ENCODE measurements around the gene PPP2R2D.

Gene PPP2R2D

DNA sequence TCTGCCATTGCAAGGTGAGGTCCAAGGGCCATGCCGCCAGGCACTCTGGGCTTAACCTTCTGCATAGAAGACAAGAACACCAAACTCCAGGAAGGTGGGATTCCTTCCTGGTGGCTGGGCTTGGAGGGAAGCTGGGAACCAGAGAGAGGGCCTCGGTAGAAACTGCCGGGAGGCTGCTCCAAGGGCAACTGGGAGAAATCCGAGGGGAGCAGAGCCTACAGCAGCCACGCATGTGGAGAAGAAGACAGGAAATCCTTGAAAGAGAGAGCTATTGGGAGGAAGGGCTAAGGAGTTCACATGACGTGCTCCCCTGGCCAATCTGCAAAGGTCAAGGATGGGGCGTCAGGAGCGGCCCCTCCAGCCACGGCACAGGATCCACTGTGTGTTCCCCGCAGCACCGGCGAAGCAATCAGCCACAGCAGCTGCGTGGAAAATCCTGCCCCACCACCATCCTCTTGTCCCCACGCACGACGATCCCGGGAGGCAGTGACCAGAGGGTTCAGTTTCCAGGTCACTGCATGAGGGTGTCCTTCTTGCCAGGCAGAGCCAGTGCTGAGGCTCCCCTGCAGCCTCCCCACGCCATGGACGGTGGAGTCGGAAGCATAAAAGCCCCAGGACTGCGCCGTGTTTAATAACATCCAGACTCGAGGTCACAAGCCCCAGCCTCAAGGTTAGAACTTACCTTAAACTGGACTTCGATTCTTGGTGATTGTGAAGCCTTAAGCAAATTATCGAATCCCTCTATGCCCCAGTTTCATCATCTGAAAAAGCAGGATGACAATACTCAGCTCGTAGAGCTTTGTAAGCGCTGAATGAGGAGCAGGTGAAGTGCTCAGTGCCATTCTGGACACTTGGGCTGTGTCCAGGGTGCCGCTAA, 8.6 kb upstream of the PPP2R2D start:
- no peak for ATAC-seq
- TF ChIP-seq ISL1 (CRISPR knock-in tag; IDR thresholded peaks at IDR 0.05): no peak

DNA sequence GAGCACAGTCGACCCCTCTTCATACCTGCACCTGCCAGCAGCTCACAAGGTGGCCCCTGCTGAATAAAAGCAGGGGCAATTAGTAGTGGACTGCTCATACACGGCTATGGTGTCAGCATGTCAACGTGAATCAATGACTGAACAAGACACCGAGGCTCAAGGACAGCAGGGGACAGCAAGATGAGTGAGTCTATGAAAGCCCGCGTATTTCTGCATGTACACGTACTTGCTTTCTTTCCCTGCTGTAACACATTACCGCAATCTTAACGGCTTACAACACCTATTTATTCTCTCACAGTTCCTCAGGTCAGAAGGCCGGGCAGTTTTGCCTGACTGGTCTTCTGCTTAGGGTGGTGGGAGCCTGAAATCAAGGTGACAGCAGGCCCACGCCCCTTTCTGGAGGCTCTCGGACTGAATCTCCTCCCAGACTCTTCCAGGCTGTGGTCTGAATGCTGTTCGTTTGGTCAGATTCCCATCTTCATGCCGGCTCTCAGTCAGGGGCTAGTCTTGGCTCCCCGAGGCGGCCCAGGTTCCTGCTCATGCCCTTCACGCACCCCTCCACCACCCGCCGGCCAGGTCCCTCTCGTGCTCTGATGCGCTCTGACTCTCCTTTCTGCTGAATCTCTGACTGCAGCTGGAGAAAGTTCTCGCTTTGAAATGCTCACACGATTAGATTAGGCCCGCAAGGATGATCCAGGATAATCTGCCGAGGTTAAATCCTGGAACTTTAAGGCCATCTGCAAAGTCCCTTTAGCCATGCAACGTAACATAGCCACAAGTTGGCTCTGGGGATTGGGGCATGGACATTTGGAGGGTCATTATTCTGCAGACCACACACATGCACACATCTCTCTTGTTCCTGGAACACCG, 7.8 kb upstream of the PPP2R2D start:
- TF ChIP-seq ZNF8 (CRISPR knock-in tag; IDR thresholded peaks at IDR 0.05): no peak
- TF ChIP-seq GLIS3 (CRISPR knock-in tag; IDR thresholded peaks at IDR 0.05): no peak
- no peak for TF ChIP-seq ZNF565 (CRISPR knock-in tag; conservative IDR thresholded peaks at IDR 0.05; ENCODE audit: low read depth)
- no peak for TF ChIP-seq CSDC2 (CRISPR knock-in tag; IDR thresholded peaks at IDR 0.05)
- no peak for TF ChIP-seq ZFP30 (CRISPR knock-in tag; IDR thresholded peaks at IDR 0.05)
- TF ChIP-seq ESRRG (CRISPR knock-in tag; IDR thresholded peaks at IDR 0.05): no peak
- TF ChIP-seq OSR1 (CRISPR knock-in tag; IDR thresholded peaks at IDR 0.05): no peak
- no peak for TF ChIP-seq PPARA (CRISPR knock-in tag; IDR thresholded peaks at IDR 0.05; ENCODE audit: borderline replicate concordance)
- TF ChIP-seq, protein P1, sequence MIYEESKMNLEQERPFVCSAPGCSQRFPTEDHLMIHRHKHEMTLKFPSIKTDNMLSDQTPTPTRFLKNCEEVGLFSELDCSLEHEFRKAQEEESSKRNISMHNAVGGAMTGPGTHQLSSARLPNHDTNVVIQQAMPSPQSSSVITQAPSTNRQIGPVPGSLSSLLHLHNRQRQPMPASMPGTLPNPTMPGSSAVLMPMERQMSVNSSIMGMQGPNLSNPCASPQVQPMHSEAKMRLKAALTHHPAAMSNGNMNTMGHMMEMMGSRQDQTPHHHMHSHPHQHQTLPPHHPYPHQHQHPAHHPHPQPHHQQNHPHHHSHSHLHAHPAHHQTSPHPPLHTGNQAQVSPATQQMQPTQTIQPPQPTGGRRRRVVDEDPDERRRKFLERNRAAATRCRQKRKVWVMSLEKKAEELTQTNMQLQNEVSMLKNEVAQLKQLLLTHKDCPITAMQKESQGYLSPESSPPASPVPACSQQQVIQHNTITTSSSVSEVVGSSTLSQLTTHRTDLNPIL (CRISPR knock-in tag; IDR thresholded peaks at IDR 0.05; ENCODE audit: low read depth): no peak
- no peak for TF ChIP-seq ZFP3 (CRISPR knock-in tag; IDR thresholded peaks at IDR 0.05)
- no peak for TF ChIP-seq TOX (CRISPR knock-in tag; IDR thresholded peaks at IDR 0.05; ENCODE audit: borderline replicate concordance)
- no peak for TF ChIP-seq ZC3H10 (CRISPR knock-in tag; IDR thresholded peaks at IDR 0.05)
- no peak for TF ChIP-seq ARNTL (CRISPR knock-in tag; IDR thresholded peaks at IDR 0.05; ENCODE audit: borderline replicate concordance, low read depth)
- TF ChIP-seq, protein P2, sequence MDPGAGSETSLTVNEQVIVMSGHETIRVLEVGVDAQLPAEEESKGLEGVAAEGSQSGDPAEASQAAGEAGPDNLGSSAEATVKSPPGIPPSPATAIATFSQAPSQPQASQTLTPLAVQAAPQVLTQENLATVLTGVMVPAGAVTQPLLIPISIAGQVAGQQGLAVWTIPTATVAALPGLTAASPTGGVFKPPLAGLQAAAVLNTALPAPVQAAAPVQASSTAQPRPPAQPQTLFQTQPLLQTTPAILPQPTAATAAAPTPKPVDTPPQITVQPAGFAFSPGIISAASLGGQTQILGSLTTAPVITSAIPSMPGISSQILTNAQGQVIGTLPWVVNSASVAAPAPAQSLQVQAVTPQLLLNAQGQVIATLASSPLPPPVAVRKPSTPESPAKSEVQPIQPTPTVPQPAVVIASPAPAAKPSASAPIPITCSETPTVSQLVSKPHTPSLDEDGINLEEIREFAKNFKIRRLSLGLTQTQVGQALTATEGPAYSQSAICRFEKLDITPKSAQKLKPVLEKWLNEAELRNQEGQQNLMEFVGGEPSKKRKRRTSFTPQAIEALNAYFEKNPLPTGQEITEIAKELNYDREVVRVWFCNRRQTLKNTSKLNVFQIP (CRISPR knock-in tag; IDR thresholded peaks at IDR 0.05; ENCODE audit: borderline replicate concordance, low read depth): no peak
- no peak for TF ChIP-seq ISL1 (CRISPR knock-in tag; IDR thresholded peaks at IDR 0.05)
- no peak for ATAC-seq

DNA sequence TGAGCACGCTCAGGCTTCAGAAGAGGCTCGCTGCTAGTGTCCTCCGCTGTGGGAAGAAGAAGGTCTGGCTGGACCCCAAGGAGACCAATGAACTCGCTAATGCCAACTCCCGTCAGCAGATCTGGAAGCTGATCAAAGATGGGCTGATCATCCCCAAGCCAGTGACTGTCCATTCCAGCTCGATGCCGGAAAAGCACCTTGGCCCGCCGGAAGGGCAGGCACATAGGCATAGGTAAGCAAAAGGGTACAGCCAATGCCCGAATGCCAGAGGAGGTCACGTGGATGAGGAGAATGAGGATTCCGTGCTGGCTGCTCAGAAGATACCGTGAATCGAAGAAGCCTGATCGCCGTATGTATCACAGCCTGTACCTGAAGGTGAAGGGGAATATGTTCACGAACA, 5.7 kb upstream of the PPP2R2D start:
- TF ChIP-seq ESRRG (CRISPR knock-in tag; IDR thresholded peaks at IDR 0.05) (no peak), ZFP3 (CRISPR knock-in tag; IDR thresholded peaks at IDR 0.05) (no peak), ARNTL (CRISPR knock-in tag; IDR thresholded peaks at IDR 0.05; ENCODE audit: borderline replicate concordance, low read depth) (no peak), RARB (CRISPR knock-in tag; IDR thresholded peaks at IDR 0.05) (no peak), ZC3H10 (CRISPR knock-in tag; IDR thresholded peaks at IDR 0.05) (no peak), GLIS3 (CRISPR knock-in tag; IDR thresholded peaks at IDR 0.05) (no peak), SNAI2 (CRISPR knock-in tag; IDR thresholded peaks at IDR 0.05) (no peak), ZNF565 (CRISPR knock-in tag; conservative IDR thresholded peaks at IDR 0.05; ENCODE audit: low read depth) (no peak), ISL1 (CRISPR knock-in tag; IDR thresholded peaks at IDR 0.05) (no peak)
- TF ChIP-seq, protein P2 (CRISPR knock-in tag; IDR thresholded peaks at IDR 0.05; ENCODE audit: borderline replicate concordance, low read depth): no peak
- TF ChIP-seq, protein P3, sequence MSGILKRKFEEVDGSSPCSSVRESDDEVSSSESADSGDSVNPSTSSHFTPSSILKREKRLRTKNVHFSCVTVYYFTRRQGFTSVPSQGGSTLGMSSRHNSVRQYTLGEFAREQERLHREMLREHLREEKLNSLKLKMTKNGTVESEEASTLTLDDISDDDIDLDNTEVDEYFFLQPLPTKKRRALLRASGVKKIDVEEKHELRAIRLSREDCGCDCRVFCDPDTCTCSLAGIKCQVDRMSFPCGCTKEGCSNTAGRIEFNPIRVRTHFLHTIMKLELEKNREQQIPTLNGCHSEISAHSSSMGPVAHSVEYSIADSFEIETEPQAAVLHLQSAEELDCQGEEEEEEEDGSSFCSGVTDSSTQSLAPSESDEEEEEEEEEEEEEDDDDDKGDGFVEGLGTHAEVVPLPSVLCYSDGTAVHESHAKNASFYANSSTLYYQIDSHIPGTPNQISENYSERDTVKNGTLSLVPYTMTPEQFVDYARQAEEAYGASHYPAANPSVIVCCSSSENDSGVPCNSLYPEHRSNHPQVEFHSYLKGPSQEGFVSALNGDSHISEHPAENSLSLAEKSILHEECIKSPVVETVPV (CRISPR knock-in tag; IDR thresholded peaks at IDR 0.05): no peak
- TF ChIP-seq, protein P4, sequence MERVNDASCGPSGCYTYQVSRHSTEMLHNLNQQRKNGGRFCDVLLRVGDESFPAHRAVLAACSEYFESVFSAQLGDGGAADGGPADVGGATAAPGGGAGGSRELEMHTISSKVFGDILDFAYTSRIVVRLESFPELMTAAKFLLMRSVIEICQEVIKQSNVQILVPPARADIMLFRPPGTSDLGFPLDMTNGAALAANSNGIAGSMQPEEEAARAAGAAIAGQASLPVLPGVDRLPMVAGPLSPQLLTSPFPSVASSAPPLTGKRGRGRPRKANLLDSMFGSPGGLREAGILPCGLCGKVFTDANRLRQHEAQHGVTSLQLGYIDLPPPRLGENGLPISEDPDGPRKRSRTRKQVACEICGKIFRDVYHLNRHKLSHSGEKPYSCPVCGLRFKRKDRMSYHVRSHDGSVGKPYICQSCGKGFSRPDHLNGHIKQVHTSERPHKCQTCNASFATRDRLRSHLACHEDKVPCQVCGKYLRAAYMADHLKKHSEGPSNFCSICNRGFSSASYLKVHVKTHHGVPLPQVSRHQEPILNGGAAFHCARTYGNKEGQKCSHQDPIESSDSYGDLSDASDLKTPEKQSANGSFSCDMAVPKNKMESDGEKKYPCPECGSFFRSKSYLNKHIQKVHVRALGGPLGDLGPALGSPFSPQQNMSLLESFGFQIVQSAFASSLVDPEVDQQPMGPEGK (CRISPR knock-in tag; IDR thresholded peaks at IDR 0.05; ENCODE audit: borderline replicate concordance): no peak
- ATAC-seq: no peak

Measured in SK-N-SH treated with all-trans-retinoic acid at 6 μM for 48 hours (cell line).